Stimulated activated naive CD8-positive, alpha-beta T cell treated with anti-CD3 and anti-CD28 coated beads, Interleukin-15, amount 100 ng/mL, for 72 hours (primary cell): ENCODE measurements around the gene PON2.

Source experiments
- ATAC-seq: fragments of 150-1000 bp; cut with Tn5 transposase; 2 replicates; pipeline ENCODE4 v1.10.0; 2021; ENCODE audit warnings: mild to moderate bottlenecking, moderate library complexity
- DNase-seq, 2 donors: peaks; one replicate each; pipeline ENCODE4 v3.0.0; 2021 to 2022
- H3K27ac Mint-ChIP-seq, 2 donors: one replicate each; pipeline ENCODE4 v1.8.0; 2022; ENCODE audit warnings: mild to moderate bottlenecking in 2 of 2, mixed read lengths in 2 of 2, moderate library complexity in 2 of 2
- H3K27me3 Mint-ChIP-seq: one replicate; pipeline ENCODE4 v1.8.0; 2022; ENCODE audit warnings: mixed read lengths
- H3K4me1 Mint-ChIP-seq: one replicate; pipeline ENCODE4 v1.8.0; 2022; ENCODE audit warnings: mild to moderate bottlenecking, mixed read lengths
- H3K4me3 Mint-ChIP-seq, 2 donors: one replicate each; pipeline ENCODE4 v1.8.0; 2022; ENCODE audit warnings: mild to moderate bottlenecking in 2 of 2, mixed read lengths in 2 of 2, moderate library complexity in 1 of 2
- H3K9me3 Mint-ChIP-seq, 2 donors: one replicate each; pipeline ENCODE4 v1.8.0; 2022; ENCODE audit warnings: mixed read lengths in 2 of 2

PON2 gene

GRCh38 chr7:95434557-95435421 is at the start of gene PON2:
TSS of gene PON2 (minus strand) at chr7:95435028. CDS start at chr7:95434951, 77 bp downstream.
- peak within 1 kb of the TSS; percentile 81 to 83 for H3K4me3 Mint-ChIP-seq
- peaks cover 6% of the 10 kb centered on the region for H3K4me1 Mint-ChIP-seq
- H3K27ac Mint-ChIP-seq, result peak within 1 kb of the TSS; percentile 72 to 81
- ATAC-seq (peak; percentile 86), DNase-seq (peak; percentile 38 to 48)
- H3K27me3 Mint-ChIP-seq, result peaks cover 8% of the 10 kb centered on the region
- H3K9me3 Mint-ChIP-seq, result no peaks in the 10 kb centered on the region

DNA sequence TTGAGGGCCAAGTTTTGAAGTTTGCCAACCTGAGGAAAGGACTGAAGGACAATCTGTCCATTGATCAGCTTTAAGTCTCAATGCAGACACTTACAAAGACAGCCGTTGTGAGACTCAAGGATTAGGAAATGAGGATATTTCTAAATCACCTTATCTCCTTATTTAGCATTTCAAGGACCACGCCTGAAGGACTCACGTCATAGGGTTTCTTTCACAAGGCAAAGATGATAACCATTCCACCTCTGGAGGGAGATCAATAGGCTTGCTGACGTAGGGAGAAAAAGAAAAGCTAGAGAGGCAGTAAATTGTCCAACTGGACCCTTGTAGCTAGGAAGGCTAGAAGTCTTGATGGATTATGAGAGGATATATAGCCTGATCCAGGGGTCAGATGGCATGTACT is 47.6 kb upstream of the PON2 start:
- no peak overlapping the region for H3K27ac Mint-ChIP-seq
- peaks cover 12% of the 10 kb centered on the region for H3K27me3 Mint-ChIP-seq
- ATAC-seq, result no peak

GRCh38 chr7:95481271-95482165 is 46.7 kb upstream of the PON2 start:
- no peak for DNase-seq
- no peak for ATAC-seq
- Mint-ChIP-seq H3K27ac (no peak overlapping the region), H3K27me3 (peaks cover 13% of the 10 kb centered on the region), H3K4me3 (no peak overlapping the region), H3K9me3 (no peaks in the 10 kb centered on the region), H3K4me1 (no peaks in the 10 kb centered on the region)

More for the DNA sequence above, 47.6 kb upstream of the PON2 start:
- no peak overlapping the region for H3K4me3 Mint-ChIP-seq
- no peak for DNase-seq
- H3K9me3 Mint-ChIP-seq, result no peaks in the 10 kb centered on the region
- no peaks in the 10 kb centered on the region for H3K4me1 Mint-ChIP-seq

DNA sequence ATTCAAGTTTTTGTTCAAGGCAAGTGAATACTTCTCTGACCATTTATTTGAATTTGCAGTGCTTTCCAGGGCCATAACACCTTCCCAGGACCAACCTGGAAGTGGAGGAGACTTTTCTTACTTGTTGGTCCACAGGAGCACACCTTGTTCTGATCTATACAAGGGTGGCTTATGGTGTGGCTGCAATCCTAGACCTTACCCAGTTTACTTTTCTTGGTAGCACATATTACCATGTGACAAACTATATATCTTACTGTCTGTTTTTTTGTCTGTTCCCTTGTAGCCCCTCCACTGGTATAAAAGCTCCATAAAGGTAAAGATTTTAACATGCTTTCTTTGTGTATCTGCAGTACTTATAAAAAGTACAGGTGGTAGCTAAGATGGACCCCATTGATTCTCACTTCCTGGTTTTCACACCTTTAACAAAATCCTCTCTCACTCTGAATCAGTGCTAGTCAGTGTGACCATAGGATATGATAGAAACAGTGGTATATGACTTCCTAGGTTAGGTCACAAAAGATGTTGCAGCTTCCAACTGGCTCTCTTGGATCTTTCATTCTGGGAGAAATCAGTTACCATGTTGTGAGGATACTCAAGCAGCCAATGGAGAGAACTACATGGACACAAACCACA is 45.3 kb upstream of the PON2 start:
- Mint-ChIP-seq H3K9me3 (no peaks in the 10 kb centered on the region), H3K4me1 (no peaks in the 10 kb centered on the region), H3K27me3 (peaks cover 13% of the 10 kb centered on the region), H3K4me3 (no peak overlapping the region), H3K27ac (no peak overlapping the region)
- DNase-seq, result no peak
- no peak for ATAC-seq

DNA sequence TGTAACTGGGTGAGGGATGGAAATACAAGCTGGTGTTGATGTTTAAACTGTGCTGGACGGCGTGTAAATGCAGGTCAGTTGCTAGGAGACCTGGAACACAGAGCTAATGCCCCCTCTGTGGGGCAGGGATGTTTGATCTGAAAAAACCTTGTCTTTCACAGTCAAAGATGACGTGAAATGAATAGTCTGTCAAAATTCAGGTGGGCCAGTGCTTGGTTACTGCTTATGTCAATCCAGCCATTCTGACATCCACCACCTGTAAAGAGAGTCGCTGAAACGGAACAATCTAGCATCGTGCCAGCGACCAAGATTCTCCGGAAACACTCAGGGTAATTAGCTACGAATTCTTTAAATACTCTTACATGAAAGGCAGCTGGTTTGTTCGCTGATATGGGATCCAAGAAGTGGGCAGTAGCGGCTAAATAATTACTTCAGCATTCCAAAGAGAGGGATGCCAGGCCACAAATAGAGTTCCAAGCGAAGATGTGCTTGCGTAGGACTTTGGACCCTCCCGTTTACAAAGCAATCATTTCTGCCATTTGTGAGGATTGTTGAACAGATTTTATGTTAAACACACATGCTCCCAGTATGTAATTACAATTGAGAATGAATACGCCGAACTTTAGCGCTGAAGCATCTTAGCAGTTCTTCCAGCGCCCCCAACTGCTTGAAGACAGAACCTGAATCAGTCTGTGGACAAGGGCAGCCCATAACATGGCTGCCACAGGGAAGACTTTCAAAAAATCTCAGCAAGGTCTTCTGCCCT is 43.6 kb upstream of the PON2 start:
- Mint-ChIP-seq H3K27me3 (peaks cover 13% of the 10 kb centered on the region), H3K9me3 (no peaks in the 10 kb centered on the region), H3K4me3 (no peak overlapping the region), H3K27ac (no peak overlapping the region), H3K4me1 (no peaks in the 10 kb centered on the region)
- DNase-seq (no peak), ATAC-seq (no peak)

DNA sequence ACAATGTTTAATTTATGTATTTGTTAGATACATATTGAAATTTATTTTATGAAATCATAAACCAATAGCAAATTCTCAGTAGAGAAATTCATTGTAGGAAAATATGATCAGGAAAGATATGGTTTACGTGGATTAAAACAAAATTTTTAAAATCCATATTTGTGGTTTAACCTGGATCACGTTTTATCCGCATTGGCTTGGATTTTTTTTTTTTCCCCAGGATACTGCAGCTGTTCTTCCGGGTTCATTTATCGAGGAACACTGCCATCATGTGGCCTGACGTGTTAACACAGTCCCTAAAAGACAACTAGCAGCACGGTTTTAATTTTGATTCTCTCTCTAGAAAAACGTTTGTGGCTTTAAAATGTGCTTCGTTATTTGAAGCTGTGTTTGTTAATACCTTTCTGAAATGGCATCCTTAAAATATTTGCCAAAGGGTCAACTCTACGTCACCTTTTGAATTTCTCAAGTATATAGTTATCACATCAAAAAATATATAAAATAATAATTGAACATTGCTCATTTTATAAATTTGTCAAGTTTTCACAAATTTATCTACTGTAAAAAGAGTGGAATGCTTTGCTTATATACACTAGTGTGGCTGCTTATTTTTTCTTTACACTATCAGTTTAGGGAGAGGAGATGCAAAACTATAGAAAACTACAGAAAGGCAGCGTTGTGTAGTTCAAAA is 42.2 kb upstream of the PON2 start:
- no peak for ATAC-seq
- DNase-seq, result peak; percentile 20 to 28
- H3K9me3 Mint-ChIP-seq, result no peaks in the 10 kb centered on the region
- no peak overlapping the region for H3K4me3 Mint-ChIP-seq
- H3K4me1 Mint-ChIP-seq, result no peaks in the 10 kb centered on the region
- no peak overlapping the region for H3K27ac Mint-ChIP-seq
- peaks cover 13% of the 10 kb centered on the region for H3K27me3 Mint-ChIP-seq

GRCh38 chr7:95476072-95476847 is 41.4 kb upstream of the PON2 start:
- DNase-seq (no peak), ATAC-seq (no peak)
- peaks cover 13% of the 10 kb centered on the region for H3K27me3 Mint-ChIP-seq
- no peak overlapping the region for H3K4me3 Mint-ChIP-seq
- no peaks in the 10 kb centered on the region for H3K9me3 Mint-ChIP-seq
- H3K27ac Mint-ChIP-seq, result no peak overlapping the region
- H3K4me1 Mint-ChIP-seq, result peaks cover under 1% of the 10 kb centered on the region

GRCh38 chr7:95473276-95473985 is 38.6 kb upstream of the PON2 start:
- DNase-seq, result no peak
- ATAC-seq, result no peak
- peaks cover 11% of the 10 kb centered on the region for H3K27me3 Mint-ChIP-seq
- H3K27ac Mint-ChIP-seq, result no peak overlapping the region
- H3K9me3 Mint-ChIP-seq, result no peaks in the 10 kb centered on the region
- H3K4me3 Mint-ChIP-seq, result no peak overlapping the region
- H3K4me1 Mint-ChIP-seq, result peaks cover 16% of the 10 kb centered on the region

- DNase-seq (no peak), ATAC-seq (no peak)
- H3K27ac Mint-ChIP-seq, result no peak overlapping the region
- H3K4me3 Mint-ChIP-seq, result no peak overlapping the region
- H3K4me1 Mint-ChIP-seq, result peaks cover 16% of the 10 kb centered on the region
- peaks cover 4% of the 10 kb centered on the region for H3K27me3 Mint-ChIP-seq
- no peaks in the 10 kb centered on the region for H3K9me3 Mint-ChIP-seq
Observed at GRCh38 chr7:95472581-95473161, 37.8 kb upstream of the PON2 start.

GRCh38 chr7:95471071-95471470 is 36.2 kb upstream of the PON2 start:
- Mint-ChIP-seq H3K27me3 (no peaks in the 10 kb centered on the region), H3K27ac (no peak overlapping the region), H3K9me3 (no peaks in the 10 kb centered on the region), H3K4me1 (peaks cover 16% of the 10 kb centered on the region), H3K4me3 (no peak overlapping the region)
- no peak for DNase-seq
- ATAC-seq, result no peak

- Mint-ChIP-seq H3K27me3 (no peaks in the 10 kb centered on the region), H3K9me3 (no peaks in the 10 kb centered on the region), H3K4me3 (no peak overlapping the region), H3K27ac (peak overlapping the region in 1 of 2 donors; percentile 40), H3K4me1 (peaks cover 16% of the 10 kb centered on the region)
- ATAC-seq (peak; percentile 76), DNase-seq (peak in 1 of 2 donors; percentile 12)
Observed at GRCh38 chr7:95470452-95470851, 35.6 kb upstream of the PON2 start.

DNA sequence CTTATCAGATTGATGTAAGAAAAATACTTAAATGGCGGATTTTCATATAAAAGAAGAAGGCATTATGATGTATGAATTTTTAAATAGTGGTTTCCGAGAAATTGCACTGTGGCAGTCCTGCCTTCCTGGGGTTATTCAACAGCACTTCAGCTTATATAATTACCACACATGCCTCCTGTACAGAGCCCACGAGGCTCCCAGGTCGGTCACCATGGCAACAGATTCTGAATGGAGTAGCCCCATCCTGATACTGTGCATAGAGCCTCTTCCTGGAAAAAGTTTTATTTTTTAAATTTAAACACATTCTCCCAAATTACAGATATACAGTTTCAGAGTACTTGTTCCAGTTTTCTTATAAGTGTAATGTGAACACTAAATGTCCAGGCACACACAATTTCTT is 35.0 kb upstream of the PON2 start:
- no peak overlapping the region for H3K4me3 Mint-ChIP-seq
- peaks cover 16% of the 10 kb centered on the region for H3K4me1 Mint-ChIP-seq
- ATAC-seq (no peak), DNase-seq (no peak)
- no peaks in the 10 kb centered on the region for H3K9me3 Mint-ChIP-seq
- H3K27me3 Mint-ChIP-seq, result no peaks in the 10 kb centered on the region
- peak overlapping the region in 1 of 2 donors; percentile 46 for H3K27ac Mint-ChIP-seq

DNA sequence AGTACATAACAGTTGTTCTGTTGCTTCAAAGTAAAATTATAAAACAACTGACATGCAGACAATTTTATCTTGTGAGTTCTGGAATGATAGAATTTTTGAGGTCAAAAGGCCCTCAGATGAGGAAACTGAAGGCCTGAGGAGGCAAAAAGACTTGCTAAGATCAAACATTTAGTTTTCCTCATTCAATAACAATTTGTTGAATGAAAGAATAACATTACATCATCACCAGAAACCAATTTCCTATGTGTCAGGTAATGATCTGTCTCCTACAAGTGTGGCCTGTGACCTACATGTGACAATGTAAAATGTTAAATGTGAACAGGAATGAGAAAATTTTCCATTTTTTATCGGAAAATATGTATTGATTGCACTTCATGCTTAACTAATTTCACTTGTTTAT is 34.4 kb upstream of the PON2 start:
- ATAC-seq (no peak), DNase-seq (no peak)
- H3K4me1 Mint-ChIP-seq, result peaks cover 16% of the 10 kb centered on the region

More for the DNA sequence above, 34.4 kb upstream of the PON2 start:
- Mint-ChIP-seq H3K9me3 (no peaks in the 10 kb centered on the region), H3K27ac (no peak overlapping the region), H3K27me3 (no peaks in the 10 kb centered on the region), H3K4me3 (no peak overlapping the region)
